ENCODE measurements around the gene PPP1R17.

PPP1R17 gene

GRCh38 chr7:31651234-31652062, 35.6 kb upstream of the PPP1R17 start:
- no peak for DNase-seq (ENCODE audit: low read depth)
- no peak overlapping the region for H3K4me3 ChIP-seq (ENCODE audit: low read depth, low read length)
- no peak for TF ChIP-seq CTCF (IDR thresholded peaks at IDR 0.05; ENCODE audit: control insufficient read depth, extremely low read depth, insufficient read depth)

- no peak for TF ChIP-seq CTCF (IDR thresholded peaks at IDR 0.05; ENCODE audit: control insufficient read depth, extremely low read depth, insufficient read depth)
- H3K4me3 ChIP-seq (ENCODE audit: low read depth, low read length), result no peak overlapping the region
- DNase-seq (ENCODE audit: low read depth), result no peak
Measured at GRCh38 chr7:31652063-31652326, 35.0 kb upstream of the PPP1R17 start.

- H3K4me3 ChIP-seq (ENCODE audit: low read depth, low read length), result no peak overlapping the region
- TF ChIP-seq CTCF (IDR thresholded peaks at IDR 0.05; ENCODE audit: control insufficient read depth, extremely low read depth, insufficient read depth), result no peak
- DNase-seq (ENCODE audit: low read depth), result no peak
Measured at GRCh38 chr7:31663072-31663471, 23.9 kb upstream of the PPP1R17 start.

- no peak for DNase-seq (ENCODE audit: low read depth)
- TF ChIP-seq CTCF (IDR thresholded peaks at IDR 0.05; ENCODE audit: control insufficient read depth, extremely low read depth, insufficient read depth), result no peak
- H3K4me3 ChIP-seq (ENCODE audit: low read depth, low read length), result no peak overlapping the region
Measured at GRCh38 chr7:31664890-31665289, 22.1 kb upstream of the PPP1R17 start.

- no peak for TF ChIP-seq CTCF (IDR thresholded peaks at IDR 0.05; ENCODE audit: control insufficient read depth, extremely low read depth, insufficient read depth)
- H3K4me3 ChIP-seq (ENCODE audit: low read depth, low read length), result no peak overlapping the region
- no peak for DNase-seq (ENCODE audit: low read depth)
Measured at GRCh38 chr7:31665546-31665945, 21.5 kb upstream of the PPP1R17 start.

- DNase-seq (ENCODE audit: low read depth), result no peak
- no peak for TF ChIP-seq CTCF (IDR thresholded peaks at IDR 0.05; ENCODE audit: control insufficient read depth, extremely low read depth, insufficient read depth)
- no peak overlapping the region for H3K4me3 ChIP-seq (ENCODE audit: low read depth, low read length)
Measured at GRCh38 chr7:31669461-31669860, 17.6 kb upstream of the PPP1R17 start.

All from LNCaP clone FGC (cell line).